ENCODE data around the gene GDF2. TPM values are rescaled to one million over a fixed set of nuclear protein-coding genes. Genes with fewer than 3 reads are reported as not detected.

GDF2 gene
- total RNA-seq, 1 experiment from 2014 or later = not detected

DNA sequence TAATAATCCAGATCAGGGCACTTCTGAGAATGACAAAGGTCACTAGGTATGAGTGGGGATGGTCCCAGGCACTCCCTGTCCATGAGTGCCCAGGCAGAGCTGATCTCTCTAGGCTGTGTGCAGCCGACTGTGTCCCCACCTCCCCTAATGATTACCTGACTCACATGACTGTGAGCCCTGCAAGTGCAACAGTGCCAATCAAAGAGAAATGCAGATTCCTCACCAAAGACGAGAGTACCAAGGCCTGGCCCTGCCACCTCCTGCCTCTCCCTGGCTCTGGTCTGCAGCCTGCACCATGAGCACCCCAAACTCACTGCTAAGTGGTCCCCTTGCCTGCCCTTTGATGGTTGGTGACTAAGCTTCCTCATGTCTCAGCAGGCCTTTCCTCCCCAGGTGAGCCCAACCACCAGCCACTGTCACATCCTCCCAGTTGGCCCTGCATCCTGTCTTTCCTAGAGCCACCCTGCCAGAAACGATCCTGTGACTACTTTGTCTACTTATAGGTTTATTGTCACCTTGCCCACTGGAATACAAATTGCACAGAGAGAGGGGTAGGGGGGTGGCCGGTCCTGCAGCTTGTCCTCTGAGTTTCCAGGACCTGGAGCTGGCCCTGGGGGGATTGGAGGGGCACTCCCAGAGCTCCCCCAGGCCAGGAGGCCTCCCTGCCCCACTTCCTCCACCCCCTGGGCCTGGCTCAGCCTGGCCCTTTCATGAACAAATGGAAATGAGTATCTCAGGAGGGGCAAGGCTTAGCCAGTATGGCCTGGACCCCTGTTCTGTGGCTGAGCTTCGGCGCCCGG is 44.7 kb upstream of the GDF2 start:
- intact Hi-C loops (cut with micrococcal nuclease; ENCODE audit: unreplicated experiment) = no loop called here

DNA sequence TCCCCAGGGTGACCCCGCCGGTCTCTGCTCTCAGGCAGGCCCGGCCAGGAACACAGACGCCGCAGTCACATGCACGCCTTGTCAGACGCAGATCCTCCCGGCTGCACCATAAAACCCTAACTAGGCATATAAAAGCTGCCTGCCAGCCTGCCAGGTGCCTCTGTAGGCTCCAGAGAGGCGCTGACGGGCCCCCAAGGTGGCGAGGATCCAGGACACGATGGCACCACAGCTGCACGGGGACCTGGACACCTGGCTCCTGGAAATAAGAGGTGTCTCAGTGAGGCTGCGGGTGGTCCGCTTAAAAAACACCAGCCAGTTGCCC is 44.1 kb upstream of the GDF2 start:
- intact Hi-C loops (cut with micrococcal nuclease; ENCODE audit: unreplicated experiment) = no loop called here
- peaks cover 5% of the 10 kb centered on the region for H3K9me3 ChIP-seq (ENCODE audit: low read depth, low read length, poor library complexity, severe bottlenecking)
- no peak for TF ChIP-seq EZH2 (IDR thresholded peaks at IDR 0.05; ENCODE audit: borderline replicate concordance, low read depth, low read length, poor library complexity, severe bottlenecking)
- TF ChIP-seq, protein P1, sequence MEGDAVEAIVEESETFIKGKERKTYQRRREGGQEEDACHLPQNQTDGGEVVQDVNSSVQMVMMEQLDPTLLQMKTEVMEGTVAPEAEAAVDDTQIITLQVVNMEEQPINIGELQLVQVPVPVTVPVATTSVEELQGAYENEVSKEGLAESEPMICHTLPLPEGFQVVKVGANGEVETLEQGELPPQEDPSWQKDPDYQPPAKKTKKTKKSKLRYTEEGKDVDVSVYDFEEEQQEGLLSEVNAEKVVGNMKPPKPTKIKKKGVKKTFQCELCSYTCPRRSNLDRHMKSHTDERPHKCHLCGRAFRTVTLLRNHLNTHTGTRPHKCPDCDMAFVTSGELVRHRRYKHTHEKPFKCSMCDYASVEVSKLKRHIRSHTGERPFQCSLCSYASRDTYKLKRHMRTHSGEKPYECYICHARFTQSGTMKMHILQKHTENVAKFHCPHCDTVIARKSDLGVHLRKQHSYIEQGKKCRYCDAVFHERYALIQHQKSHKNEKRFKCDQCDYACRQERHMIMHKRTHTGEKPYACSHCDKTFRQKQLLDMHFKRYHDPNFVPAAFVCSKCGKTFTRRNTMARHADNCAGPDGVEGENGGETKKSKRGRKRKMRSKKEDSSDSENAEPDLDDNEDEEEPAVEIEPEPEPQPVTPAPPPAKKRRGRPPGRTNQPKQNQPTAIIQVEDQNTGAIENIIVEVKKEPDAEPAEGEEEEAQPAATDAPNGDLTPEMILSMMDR (conservative IDR thresholded peaks at IDR 0.05; ENCODE audit: low read depth, low read length) = no peak
- H3K27ac ChIP-seq (ENCODE audit: low read depth, low read length, poor library complexity, severe bottlenecking) = no peak overlapping the region
- H3K36me3 ChIP-seq (ENCODE audit: insufficient read depth, low read length, poor library complexity, severe bottlenecking) = no peaks in the 10 kb centered on the region
- H3K4me3 ChIP-seq (ENCODE audit: low read depth, low read length, poor library complexity, severe bottlenecking) = no peak overlapping the region
- no peak for DNase-seq (ENCODE audit: low spot score)
- ChIA-PET CTCF (no interaction called here), POLR2A (ENCODE audit: low non-redundant PET) (no interaction called here)
- no TSS peak for BruUV-seq (replicated peaks)
- no peaks in the 10 kb centered on the region for H3K27me3 ChIP-seq (replicated peaks; ENCODE audit: insufficient read depth, low read depth, low read length, poor library complexity)
- no peaks in the 10 kb centered on the region for H3K4me1 ChIP-seq (ENCODE audit: insufficient read depth, low read length, poor library complexity, severe bottlenecking)

More for the DNA sequence above, 44.7 kb upstream of the GDF2 start:
- no peak for DNase-seq (ENCODE audit: low spot score)
- TF ChIP-seq, protein P1 (conservative IDR thresholded peaks at IDR 0.05; ENCODE audit: low read depth, low read length) = no peak
- no peak for TF ChIP-seq EZH2 (IDR thresholded peaks at IDR 0.05; ENCODE audit: borderline replicate concordance, low read depth, low read length, poor library complexity, severe bottlenecking)
- Histone ChIP-seq H3K27me3 (replicated peaks; ENCODE audit: insufficient read depth, low read depth, low read length, poor library complexity) (no peaks in the 10 kb centered on the region), H3K9me3 (ENCODE audit: low read depth, low read length, poor library complexity, severe bottlenecking) (peaks cover 5% of the 10 kb centered on the region), H3K27ac (ENCODE audit: low read depth, low read length, poor library complexity, severe bottlenecking) (no peak overlapping the region), H3K36me3 (ENCODE audit: insufficient read depth, low read length, poor library complexity, severe bottlenecking) (no peaks in the 10 kb centered on the region), H3K4me3 (ENCODE audit: low read depth, low read length, poor library complexity, severe bottlenecking) (no peak overlapping the region), H3K4me1 (ENCODE audit: insufficient read depth, low read length, poor library complexity, severe bottlenecking) (no peaks in the 10 kb centered on the region)
- POLR2A ChIA-PET (ENCODE audit: low non-redundant PET) = no interaction called here
- CTCF ChIA-PET = no interaction called here
- BruUV-seq (replicated peaks) = no TSS peak

DNA sequence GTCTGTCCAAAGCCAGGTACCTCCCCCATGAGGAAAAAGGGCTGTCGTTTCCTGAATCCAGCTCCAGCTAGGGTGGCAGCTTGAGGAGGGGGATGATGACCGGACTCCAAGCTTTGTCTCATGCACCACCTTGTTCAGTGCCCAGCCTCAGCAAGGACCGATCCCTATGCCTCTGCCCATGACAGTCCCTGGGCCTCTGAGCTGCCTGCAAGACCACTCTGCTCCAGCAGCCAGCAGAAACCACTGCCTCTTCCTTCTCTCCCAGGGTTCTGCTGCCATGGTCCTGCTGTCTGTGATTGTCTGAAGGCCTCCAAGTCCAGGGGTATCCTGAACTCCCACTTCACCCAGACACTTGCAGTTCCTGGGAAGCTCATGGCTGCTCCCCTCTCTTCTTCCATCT is 43.5 kb upstream of the GDF2 start:
- intact Hi-C loops (cut with micrococcal nuclease; ENCODE audit: unreplicated experiment) = no loop called here
- no peak for TF ChIP-seq EZH2 (IDR thresholded peaks at IDR 0.05; ENCODE audit: borderline replicate concordance, low read depth, low read length, poor library complexity, severe bottlenecking)
- TF ChIP-seq, protein P1 (conservative IDR thresholded peaks at IDR 0.05; ENCODE audit: low read depth, low read length) = no peak
- H3K36me3 ChIP-seq (ENCODE audit: insufficient read depth, low read length, poor library complexity, severe bottlenecking) = no peaks in the 10 kb centered on the region
- no peak overlapping the region for H3K27ac ChIP-seq (ENCODE audit: low read depth, low read length, poor library complexity, severe bottlenecking)
- DNase-seq (ENCODE audit: low spot score) = no peak
- ChIA-PET POLR2A (ENCODE audit: low non-redundant PET) (no interaction called here), CTCF (no interaction called here)
- no TSS peak for BruUV-seq (replicated peaks)
- H3K27me3 ChIP-seq (replicated peaks; ENCODE audit: insufficient read depth, low read depth, low read length, poor library complexity) = no peaks in the 10 kb centered on the region
- no peaks in the 10 kb centered on the region for H3K4me1 ChIP-seq (ENCODE audit: insufficient read depth, low read length, poor library complexity, severe bottlenecking)
- H3K9me3 ChIP-seq (ENCODE audit: low read depth, low read length, poor library complexity, severe bottlenecking) = no peaks in the 10 kb centered on the region
- no peak overlapping the region for H3K4me3 ChIP-seq (ENCODE audit: low read depth, low read length, poor library complexity, severe bottlenecking)
